Right lobe of liver (tissue), 4 donors: ENCODE data around the gene PRM3.

Experiments
- POLR2A ChIP-seq: fragments of 450-650 bp; IDR thresholded peaks from one replicate; pipeline ENCODE4 v1.6.1; 2017; ENCODE audit warnings: antibody characterized with exemption, mild to moderate bottlenecking
- TF ChIP-seq, protein P1 (sequence below), 4 donors: fragments of 200-600 bp in 3 of 4; fragments of 450-650 bp in 1 of 4; IDR thresholded peaks; one replicate each; pipeline versions ENCODE4 v1.5.1 to v1.8.0; 2016 to 2022; ENCODE audit warnings: antibody characterized with exemption in 4 of 4, mild to moderate bottlenecking in 2 of 4
- donor health status: DM: no; HTN: no; CAD: no.
- donor health status: DM: no; HTN: no; CAD: no.
- donor health status: DM: no; HTN: yes; CAD: no.

GRCh38 chr16:11276896-11277593, 3.6 kb upstream of the PRM3 start:
- TF ChIP-seq, protein P1, sequence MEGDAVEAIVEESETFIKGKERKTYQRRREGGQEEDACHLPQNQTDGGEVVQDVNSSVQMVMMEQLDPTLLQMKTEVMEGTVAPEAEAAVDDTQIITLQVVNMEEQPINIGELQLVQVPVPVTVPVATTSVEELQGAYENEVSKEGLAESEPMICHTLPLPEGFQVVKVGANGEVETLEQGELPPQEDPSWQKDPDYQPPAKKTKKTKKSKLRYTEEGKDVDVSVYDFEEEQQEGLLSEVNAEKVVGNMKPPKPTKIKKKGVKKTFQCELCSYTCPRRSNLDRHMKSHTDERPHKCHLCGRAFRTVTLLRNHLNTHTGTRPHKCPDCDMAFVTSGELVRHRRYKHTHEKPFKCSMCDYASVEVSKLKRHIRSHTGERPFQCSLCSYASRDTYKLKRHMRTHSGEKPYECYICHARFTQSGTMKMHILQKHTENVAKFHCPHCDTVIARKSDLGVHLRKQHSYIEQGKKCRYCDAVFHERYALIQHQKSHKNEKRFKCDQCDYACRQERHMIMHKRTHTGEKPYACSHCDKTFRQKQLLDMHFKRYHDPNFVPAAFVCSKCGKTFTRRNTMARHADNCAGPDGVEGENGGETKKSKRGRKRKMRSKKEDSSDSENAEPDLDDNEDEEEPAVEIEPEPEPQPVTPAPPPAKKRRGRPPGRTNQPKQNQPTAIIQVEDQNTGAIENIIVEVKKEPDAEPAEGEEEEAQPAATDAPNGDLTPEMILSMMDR (IDR thresholded peaks at IDR 0.05): no peak
- no peak for TF ChIP-seq POLR2A
